ENCODE results near the gene CD36. TPM values are rescaled to one million over a fixed set of nuclear protein-coding genes. Genes with fewer than 3 reads are reported as not detected.
A peak's percentile ranks its signal among the peaks of the same experiment; 100 is the strongest.

Gene CD36
- total RNA-seq (2021): 0.25 to 1.4 TPM (median 0.34 TPM) in 3 replicates
- percentile 15 among the genes with signal in this experiment for Bru-seq, nascent RNA
- long read RNA-seq, experiment 1, partial matches to known transcripts: 0 of 1 reads
- long read RNA-seq, experiment 1, other reads (novel, unspliced or antisense): 1 of 1 reads
- long read RNA-seq, experiment 2, partial matches to known transcripts: 0 of 1 reads
- long read RNA-seq, experiment 2, other reads (novel, unspliced or antisense): 1 of 1 reads
- long read RNA-seq, experiment 3: 0 reads

DNA sequence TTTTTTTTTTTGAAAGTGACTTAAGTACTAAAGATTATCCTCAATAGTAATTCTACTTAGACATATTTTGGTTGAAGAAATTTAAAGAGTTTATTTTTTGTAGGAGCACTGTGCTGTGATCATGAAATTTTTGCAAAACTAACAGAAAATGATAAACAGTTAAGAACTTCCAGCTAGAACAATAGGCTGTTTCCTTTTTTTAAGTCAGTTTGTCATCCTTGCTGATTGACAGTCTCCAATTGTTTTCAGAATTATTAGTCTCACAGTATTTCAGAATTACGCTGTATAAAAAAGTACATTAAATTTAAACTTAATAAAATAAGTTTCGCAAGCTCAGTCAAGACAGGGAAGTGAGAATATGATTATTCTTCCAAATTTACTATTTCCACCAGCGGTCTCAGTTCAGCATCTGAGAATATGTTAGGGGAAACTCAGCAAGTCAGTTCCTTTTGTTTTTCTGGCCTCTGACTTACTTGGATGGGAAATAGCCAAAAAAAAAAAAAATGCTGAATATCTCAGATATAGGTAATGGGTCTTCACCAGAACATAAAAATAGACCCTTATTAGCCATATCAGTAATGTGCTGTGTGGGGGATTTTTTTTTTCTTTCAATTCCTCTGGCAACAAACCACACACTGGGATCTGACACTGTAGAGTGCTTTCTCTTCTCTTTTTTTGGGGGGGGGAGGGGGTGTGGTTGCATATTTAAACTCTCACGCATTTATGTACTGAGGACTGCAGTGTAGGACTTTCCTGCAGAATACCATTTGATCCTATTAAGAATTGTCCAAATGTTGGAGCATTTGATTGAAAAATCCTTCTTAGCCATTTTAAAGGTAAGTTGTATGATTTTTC lies at the start of gene CD36:
TSS of gene CD36 (plus strand) at position 732 of the 855 bp plus-strand sequence. CDS start 8,099 bp downstream, outside the sequence.
- H3K9me3 Mint-ChIP-seq: no peaks in the 10 kb centered on the region
- ATAC-seq: no peak
- ChIA-PET CTCF (no interaction called here), POLR2A (no interaction called here)
- no peak within 1 kb of the TSS for H3K4me3 Mint-ChIP-seq
- H3K36me3 Mint-ChIP-seq: no peaks in the 10 kb centered on the region
- TF ChIP-seq, protein P1, sequence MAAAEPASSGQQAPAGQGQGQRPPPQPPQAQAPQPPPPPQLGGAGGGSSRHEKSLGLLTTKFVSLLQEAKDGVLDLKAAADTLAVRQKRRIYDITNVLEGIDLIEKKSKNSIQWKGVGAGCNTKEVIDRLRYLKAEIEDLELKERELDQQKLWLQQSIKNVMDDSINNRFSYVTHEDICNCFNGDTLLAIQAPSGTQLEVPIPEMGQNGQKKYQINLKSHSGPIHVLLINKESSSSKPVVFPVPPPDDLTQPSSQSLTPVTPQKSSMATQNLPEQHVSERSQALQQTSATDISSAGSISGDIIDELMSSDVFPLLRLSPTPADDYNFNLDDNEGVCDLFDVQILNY (CRISPR knock-in tag; IDR thresholded peaks at IDR 0.05): no peak
- TF ChIP-seq ZNF425 (CRISPR knock-in tag; conservative IDR thresholded peaks at IDR 0.05): no peak
- TF ChIP-seq MYBL2 (CRISPR knock-in tag; IDR thresholded peaks at IDR 0.05): no peak
- no peak for TF ChIP-seq GRHL2 (CRISPR knock-in tag; IDR thresholded peaks at IDR 0.05; ENCODE audit: insufficient replicate concordance, severe bottlenecking)
- TF ChIP-seq E2F1 (CRISPR knock-in tag; IDR thresholded peaks at IDR 0.05): no peak
- TF ChIP-seq NFE2L1 (CRISPR knock-in tag; IDR thresholded peaks at IDR 0.05): no peak
- no peak for TF ChIP-seq ZNF232 (CRISPR knock-in tag; IDR thresholded peaks at IDR 0.05)
- no peak for TF ChIP-seq ZNF121 (CRISPR knock-in tag; IDR thresholded peaks at IDR 0.05)
- no peak for TF ChIP-seq TEAD4 (CRISPR knock-in tag; IDR thresholded peaks at IDR 0.05)
- no peak for TF ChIP-seq CTCF (IDR thresholded peaks at IDR 0.05)
- TF ChIP-seq, protein P2, sequence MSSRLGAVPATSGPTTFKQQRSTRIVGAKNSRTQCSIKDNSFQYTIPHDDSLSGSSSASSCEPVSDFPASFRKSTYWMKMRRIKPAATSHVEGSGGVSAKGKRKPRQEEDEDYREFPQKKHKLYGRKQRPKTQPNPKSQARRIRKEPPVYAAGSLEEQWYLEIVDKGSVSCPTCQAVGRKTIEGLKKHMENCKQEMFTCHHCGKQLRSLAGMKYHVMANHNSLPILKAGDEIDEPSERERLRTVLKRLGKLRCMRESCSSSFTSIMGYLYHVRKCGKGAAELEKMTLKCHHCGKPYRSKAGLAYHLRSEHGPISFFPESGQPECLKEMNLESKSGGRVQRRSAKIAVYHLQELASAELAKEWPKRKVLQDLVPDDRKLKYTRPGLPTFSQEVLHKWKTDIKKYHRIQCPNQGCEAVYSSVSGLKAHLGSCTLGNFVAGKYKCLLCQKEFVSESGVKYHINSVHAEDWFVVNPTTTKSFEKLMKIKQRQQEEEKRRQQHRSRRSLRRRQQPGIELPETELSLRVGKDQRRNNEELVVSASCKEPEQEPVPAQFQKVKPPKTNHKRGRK (CRISPR knock-in tag; IDR thresholded peaks at IDR 0.05; ENCODE audit: borderline replicate concordance): no peak
- TF ChIP-seq ZNF423 (CRISPR knock-in tag; IDR thresholded peaks at IDR 0.05): no peak
- TF ChIP-seq OVOL2 (CRISPR knock-in tag; IDR thresholded peaks at IDR 0.05; ENCODE audit: borderline replicate concordance): no peak
- H3K27ac Mint-ChIP-seq: no peak within 1 kb of the TSS
- 0 out of 2 replicates have a peak, but pooled peaks cover 5% of the 10 kb centered on the region for H3K4me1 Mint-ChIP-seq
- no peak for DNase-seq (ENCODE audit: low spot score)
- no peaks in the 10 kb centered on the region for H3K27me3 Mint-ChIP-seq (ENCODE audit: low read depth)

- H3K9me3 Mint-ChIP-seq: no peaks in the 10 kb centered on the region
- no peaks in the 10 kb centered on the region for H3K27me3 Mint-ChIP-seq (ENCODE audit: low read depth)
- DNase-seq (ENCODE audit: low spot score) (no peak), ATAC-seq (no peak)
- CTCF ChIA-PET: interaction anchor here (0.6 kb wide), 1 partner anchor 529 kb away, joined by 4 read pairs; no protein-coding TSS in a partner anchor
- TF ChIP-seq OVOL2 (CRISPR knock-in tag; IDR thresholded peaks at IDR 0.05; ENCODE audit: borderline replicate concordance): no peak
- no peak for TF ChIP-seq CREB1 (CRISPR knock-in tag; IDR thresholded peaks at IDR 0.05)
- no peak for TF ChIP-seq NR1H2 (CRISPR knock-in tag; IDR thresholded peaks at IDR 0.05)
- no peak for TF ChIP-seq TCF7 (CRISPR knock-in tag; IDR thresholded peaks at IDR 0.05; ENCODE audit: low read depth)
- no peak for TF ChIP-seq ZNF416 (CRISPR knock-in tag; IDR thresholded peaks at IDR 0.05)
- TF ChIP-seq ELF4 (CRISPR knock-in tag; IDR thresholded peaks at IDR 0.05; ENCODE audit: low read depth): no peak
- no peaks in the 10 kb centered on the region for H3K36me3 Mint-ChIP-seq
- H3K4me3 Mint-ChIP-seq: no peak overlapping the region
- no peak overlapping the region for H3K27ac Mint-ChIP-seq
- peaks cover 3% of the 10 kb centered on the region; the same call in 1 of the 2 replicates for H3K4me1 Mint-ChIP-seq
- POLR2A ChIA-PET: no interaction called here
Observed at GRCh38 chr7:80589631-80590030, 48.8 kb upstream of the CD36 start.

Measured in WTC11 (cell line).